ENCODE results near the gene CYSLTR2.
A peak's percentile ranks its signal among the peaks of the same experiment; 100 is the strongest.

CYSLTR2 gene

GRCh38 chr13:48631441-48631840 is 22.3 kb upstream of the CYSLTR2 start:
- Histone ChIP-seq H3K27me3 (ENCODE audit: insufficient read depth, low read depth) (no peaks in the 10 kb centered on the region), H3K9ac (no peak overlapping the region), H4K20me1 (ENCODE audit: insufficient read depth) (no peaks in the 10 kb centered on the region), H3K4me1 (ENCODE audit: low read depth, poor library complexity, severe bottlenecking) (peaks cover 26% of the 10 kb centered on the region), H3K4me2 (no peak overlapping the region), H3K4me3 (IDR thresholded peaks at IDR 0.05; ENCODE audit: insufficient read depth, low read depth, low read length) (no peak overlapping the region), H3K79me2 (ENCODE audit: insufficient read depth, low read depth) (no peaks in the 10 kb centered on the region), H2AFZ (ENCODE audit: low read depth) (no peak overlapping the region), H3K36me3 (ENCODE audit: insufficient read depth) (no peaks in the 10 kb centered on the region), H3K27ac (no peak overlapping the region)
- no peak for TF ChIP-seq CTCF (conservative IDR thresholded peaks at IDR 0.05; ENCODE audit: low read depth, low read length)

GRCh38 chr13:48633700-48634099 is 20.0 kb upstream of the CYSLTR2 start:
- H3K4me2 ChIP-seq = no peak overlapping the region
- TF ChIP-seq CTCF (conservative IDR thresholded peaks at IDR 0.05; ENCODE audit: low read depth, low read length) = no peak

GRCh38 chr13:48634636-48635035 is 19.1 kb upstream of the CYSLTR2 start:
- Histone ChIP-seq H3K27ac (peak overlapping the region; percentile 40; the same call in 1 of the 2 replicates), H3K36me3 (ENCODE audit: insufficient read depth) (no peaks in the 10 kb centered on the region), H3K4me3 (IDR thresholded peaks at IDR 0.05; ENCODE audit: insufficient read depth, low read depth, low read length) (no peak overlapping the region), H3K4me1 (ENCODE audit: low read depth, poor library complexity, severe bottlenecking) (peaks cover 43% of the 10 kb centered on the region), H2AFZ (ENCODE audit: low read depth) (no peak overlapping the region), H3K79me2 (ENCODE audit: insufficient read depth, low read depth) (no peaks in the 10 kb centered on the region), H3K27me3 (ENCODE audit: insufficient read depth, low read depth) (no peaks in the 10 kb centered on the region), H4K20me1 (ENCODE audit: insufficient read depth) (no peaks in the 10 kb centered on the region), H3K4me2 (peak overlapping the region; percentile 39; the same call in 1 of the 2 replicates), H3K9ac (no peak overlapping the region)
- no peak for TF ChIP-seq CTCF (conservative IDR thresholded peaks at IDR 0.05; ENCODE audit: low read depth, low read length)

More at GRCh38 chr13:48633700-48634099, 20.0 kb upstream of the CYSLTR2 start:
- Histone ChIP-seq H2AFZ (ENCODE audit: low read depth) (no peak overlapping the region), H3K9ac (no peak overlapping the region), H3K36me3 (ENCODE audit: insufficient read depth) (no peaks in the 10 kb centered on the region), H4K20me1 (ENCODE audit: insufficient read depth) (no peaks in the 10 kb centered on the region), H3K79me2 (ENCODE audit: insufficient read depth, low read depth) (no peaks in the 10 kb centered on the region), H3K27ac (no peak overlapping the region), H3K4me1 (ENCODE audit: low read depth, poor library complexity, severe bottlenecking) (peaks cover 43% of the 10 kb centered on the region), H3K4me3 (IDR thresholded peaks at IDR 0.05; ENCODE audit: insufficient read depth, low read depth, low read length) (no peak overlapping the region), H3K27me3 (ENCODE audit: insufficient read depth, low read depth) (no peaks in the 10 kb centered on the region)

- Histone ChIP-seq H3K4me2 (peak overlapping the region; percentile 39; the same call in 1 of the 2 replicates), H3K9ac (no peak overlapping the region), H2AFZ (ENCODE audit: low read depth) (no peak overlapping the region), H3K4me1 (ENCODE audit: low read depth, poor library complexity, severe bottlenecking) (peaks cover 43% of the 10 kb centered on the region), H3K36me3 (ENCODE audit: insufficient read depth) (no peaks in the 10 kb centered on the region), H3K27me3 (ENCODE audit: insufficient read depth, low read depth) (no peaks in the 10 kb centered on the region), H3K4me3 (IDR thresholded peaks at IDR 0.05; ENCODE audit: insufficient read depth, low read depth, low read length) (no peak overlapping the region), H3K79me2 (ENCODE audit: insufficient read depth, low read depth) (no peaks in the 10 kb centered on the region), H4K20me1 (ENCODE audit: insufficient read depth) (no peaks in the 10 kb centered on the region), H3K27ac (0 out of 2 replicates have a peak overlapping the region, but pooled peaks have one; percentile 40)
- TF ChIP-seq CTCF (conservative IDR thresholded peaks at IDR 0.05; ENCODE audit: low read depth, low read length) = no peak
Observed at GRCh38 chr13:48635478-48635877, 18.3 kb upstream of the CYSLTR2 start.

Data from KMS-11 (cell line).